ENCODE data around the gene UGT1A9.

UGT1A9 gene

DNA sequence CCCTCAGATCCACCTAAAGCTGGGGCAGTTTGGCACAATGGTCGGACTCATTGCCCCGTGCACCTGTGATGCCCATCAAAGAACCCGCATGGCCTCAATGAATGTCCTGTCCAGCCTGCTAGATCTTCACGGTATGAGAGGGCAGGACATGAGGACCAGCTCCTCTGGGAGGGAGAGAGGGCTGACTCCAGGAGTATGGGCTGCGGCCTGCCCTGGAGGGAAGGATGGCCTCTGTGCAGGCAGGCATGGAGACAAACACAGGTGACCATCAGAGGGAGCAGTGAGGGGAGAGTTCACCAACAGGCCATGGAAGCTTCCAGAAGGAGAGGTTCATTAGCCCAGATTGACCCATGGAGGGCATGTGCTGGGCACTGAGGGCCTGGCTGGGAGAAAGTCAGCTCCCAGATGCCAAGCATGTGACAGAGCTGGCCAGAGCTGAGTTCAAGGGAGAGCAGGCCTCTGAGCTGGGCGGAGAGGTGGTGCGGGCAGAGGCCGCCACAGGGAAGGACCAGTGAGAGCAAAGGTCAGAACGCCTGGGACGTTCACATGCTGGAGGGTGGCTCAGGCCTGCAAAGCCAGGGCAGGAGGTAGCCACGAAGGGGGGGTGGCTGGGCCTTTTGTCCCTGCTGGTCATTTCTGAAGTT lies 146.4 kb downstream of the UGT1A9 start:
- H3K4me3 ChIP-seq (ENCODE audit: low read depth, low read length), result no peak overlapping the region
- TF ChIP-seq MYC (IDR thresholded peaks at IDR 0.05; ENCODE audit: low read depth, low read length) (no peak), POLR2A (IDR thresholded peaks at IDR 0.05; ENCODE audit: extremely low read depth, insufficient read length) (no peak), CTCF (IDR thresholded peaks at IDR 0.05; ENCODE audit: low read depth, low read length) (no peak)
- TF ChIP-seq, protein P1, sequence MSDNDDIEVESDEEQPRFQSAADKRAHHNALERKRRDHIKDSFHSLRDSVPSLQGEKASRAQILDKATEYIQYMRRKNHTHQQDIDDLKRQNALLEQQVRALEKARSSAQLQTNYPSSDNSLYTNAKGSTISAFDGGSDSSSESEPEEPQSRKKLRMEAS (IDR thresholded peaks at IDR 0.05; ENCODE audit: low read depth, low read length), result no peak
- no peak for DNase-seq (ENCODE audit: low read depth)

DNA sequence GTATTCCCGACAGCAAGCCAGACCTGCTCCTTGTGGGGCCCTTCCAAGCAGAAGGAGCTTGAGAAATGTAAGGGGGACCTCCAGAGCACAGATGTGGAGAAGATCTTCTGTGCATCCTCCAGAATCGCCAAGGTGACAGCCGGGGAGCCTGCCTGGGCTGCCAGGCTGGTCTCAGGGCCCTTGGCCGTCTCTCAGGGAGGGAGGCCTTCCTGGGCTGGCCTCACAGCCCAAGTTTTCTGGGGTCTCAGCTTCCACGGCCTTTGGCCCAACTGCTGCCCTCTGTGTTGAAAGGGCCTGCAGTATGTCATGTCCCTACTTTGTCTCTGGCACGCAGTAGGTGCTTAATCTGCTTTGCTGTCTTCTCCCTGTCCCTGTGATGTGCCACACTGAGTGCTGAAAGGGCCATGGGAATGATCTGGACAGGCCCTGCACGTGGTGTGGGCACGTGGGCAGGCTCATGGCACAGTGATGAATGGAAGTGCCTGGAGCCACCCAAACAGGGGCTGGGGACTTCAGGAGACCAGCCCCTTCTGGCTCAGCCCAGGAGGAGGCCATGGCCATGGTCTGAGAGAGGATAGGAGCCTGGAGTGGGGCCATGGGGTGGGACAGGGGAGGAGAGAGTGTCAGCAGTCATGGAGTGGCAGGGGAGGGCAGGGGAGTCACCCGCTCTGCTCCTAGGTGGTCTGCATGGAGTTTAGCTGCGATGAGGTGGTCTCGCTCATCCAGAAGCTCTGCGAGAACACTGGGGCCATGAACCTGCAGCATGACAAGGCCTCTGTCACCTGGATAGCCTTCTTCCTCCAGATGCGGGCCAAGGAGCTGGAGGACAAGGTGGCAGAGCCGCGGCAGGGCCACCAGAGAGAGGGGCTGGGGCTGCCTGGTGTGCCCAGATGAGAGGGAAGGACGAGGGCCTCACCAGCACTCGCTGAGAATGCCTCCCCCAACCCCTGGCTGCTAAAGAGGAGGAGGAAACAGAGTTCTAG lies 147.2 kb downstream of the UGT1A9 start:
- TF ChIP-seq MYC (IDR thresholded peaks at IDR 0.05; ENCODE audit: low read depth, low read length), result no peak
- TF ChIP-seq POLR2A (IDR thresholded peaks at IDR 0.05; ENCODE audit: extremely low read depth, insufficient read length), result no peak
- TF ChIP-seq, protein P1 (IDR thresholded peaks at IDR 0.05; ENCODE audit: low read depth, low read length), result no peak
- TF ChIP-seq CTCF (IDR thresholded peaks at IDR 0.05; ENCODE audit: low read depth, low read length), result no peak
- no peak overlapping the region for H3K4me3 ChIP-seq (ENCODE audit: low read depth, low read length)
- no peak for DNase-seq (ENCODE audit: low read depth)

GRCh38 chr2:233819884-233820773 lies 148.4 kb downstream of the UGT1A9 start:
- TF ChIP-seq, protein P1 (IDR thresholded peaks at IDR 0.05; ENCODE audit: low read depth, low read length), result no peak
- TF ChIP-seq CTCF (IDR thresholded peaks at IDR 0.05; ENCODE audit: low read depth, low read length) (no peak), POLR2A (IDR thresholded peaks at IDR 0.05; ENCODE audit: extremely low read depth, insufficient read length) (no peak)

DNA sequence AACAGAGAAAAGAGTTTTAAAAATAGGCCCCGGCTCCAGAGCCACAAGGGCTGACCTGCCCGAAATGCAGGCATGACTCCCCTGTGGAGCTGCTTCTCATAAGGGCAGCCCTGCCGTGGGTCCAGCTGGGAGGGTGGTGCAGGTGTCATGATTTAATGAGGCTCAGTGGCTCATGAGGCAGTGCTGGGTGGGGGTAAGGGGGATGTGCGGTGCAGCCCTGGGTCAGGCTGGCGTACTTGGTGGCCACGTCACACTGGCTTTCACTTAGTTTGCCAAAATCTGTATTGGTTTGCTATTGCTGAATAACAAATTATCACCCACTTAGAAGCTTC lies 149.0 kb downstream of the UGT1A9 start:
- H3K4me3 ChIP-seq (ENCODE audit: low read depth, low read length), result no peak overlapping the region
- no peak for TF ChIP-seq MYC (IDR thresholded peaks at IDR 0.05; ENCODE audit: low read depth, low read length)
- TF ChIP-seq, protein P1 (IDR thresholded peaks at IDR 0.05; ENCODE audit: low read depth, low read length), result no peak
- TF ChIP-seq CTCF (IDR thresholded peaks at IDR 0.05; ENCODE audit: low read depth, low read length), result no peak
- TF ChIP-seq POLR2A (IDR thresholded peaks at IDR 0.05; ENCODE audit: extremely low read depth, insufficient read length), result no peak
- no peak for DNase-seq (ENCODE audit: low read depth)

More at GRCh38 chr2:233819884-233820773, 148.4 kb downstream of the UGT1A9 start:
- no peak for DNase-seq (ENCODE audit: low read depth)
- H3K4me3 ChIP-seq (ENCODE audit: low read depth, low read length), result no peak overlapping the region

- no peak overlapping the region for H3K4me3 ChIP-seq (ENCODE audit: low read depth, low read length)
- no peak for DNase-seq (ENCODE audit: low read depth)
- TF ChIP-seq POLR2A (IDR thresholded peaks at IDR 0.05; ENCODE audit: extremely low read depth, insufficient read length) (no peak), MYC (IDR thresholded peaks at IDR 0.05; ENCODE audit: low read depth, low read length) (no peak), CTCF (IDR thresholded peaks at IDR 0.05; ENCODE audit: low read depth, low read length) (no peak)
- TF ChIP-seq, protein P1 (IDR thresholded peaks at IDR 0.05; ENCODE audit: low read depth, low read length), result no peak
Measured at GRCh38 chr2:233821196-233821595, 149.5 kb downstream of the UGT1A9 start.
